Central memory CD8-positive, alpha-beta T cell (primary cell): Measurements from ENCODE around the gene ZNF19.
"Not testable (repeated sequence)": the region's sequence is repeated elsewhere in the genome, so short reads cannot be mapped to it uniquely, and the experiment has no call there.

ENCODE experiments used
- ATAC-seq: fragments of 150-1000 bp; cut with Tn5 transposase; replicated peaks from 2 replicates; pipeline ENCODE4 v1.10.0; 2022; ENCODE audit warnings: mild to moderate bottlenecking, moderate FRiP score, moderate number of reproducible peaks; ENCODE audit not compliant: poor library complexity, severe bottlenecking; ENCODE audit errors: extremely low read depth
- DNase-seq, 2 donors: peaks; one replicate each; pipeline ENCODE4 v3.0.0; 2021; ENCODE audit warnings: low spot score in 2 of 2
- H3K27ac Mint-ChIP-seq: one replicate; pipeline ENCODE4 v1.8.0; 2022; ENCODE audit warnings: low read depth, mild to moderate bottlenecking, moderate library complexity, mixed read lengths
- H3K27me3 Mint-ChIP-seq: one replicate; pipeline ENCODE4 v1.8.0; 2022; ENCODE audit warnings: mixed read lengths
- H3K36me3 Mint-ChIP-seq: one replicate; pipeline ENCODE4 v1.8.0; 2022; ENCODE audit warnings: mild to moderate bottlenecking, moderate library complexity, mixed read lengths; ENCODE audit not compliant: insufficient read depth
- H3K4me1 Mint-ChIP-seq: one replicate; pipeline ENCODE4 v1.8.0; 2022; ENCODE audit warnings: mixed read lengths
- H3K4me3 Mint-ChIP-seq: one replicate; pipeline ENCODE4 v1.8.0; 2022; ENCODE audit warnings: mild to moderate bottlenecking, moderate library complexity, mixed read lengths
- H3K9me3 Mint-ChIP-seq: one replicate; pipeline ENCODE4 v1.8.0; 2022; ENCODE audit warnings: mixed read lengths

The ZNF19 gene

DNA sequence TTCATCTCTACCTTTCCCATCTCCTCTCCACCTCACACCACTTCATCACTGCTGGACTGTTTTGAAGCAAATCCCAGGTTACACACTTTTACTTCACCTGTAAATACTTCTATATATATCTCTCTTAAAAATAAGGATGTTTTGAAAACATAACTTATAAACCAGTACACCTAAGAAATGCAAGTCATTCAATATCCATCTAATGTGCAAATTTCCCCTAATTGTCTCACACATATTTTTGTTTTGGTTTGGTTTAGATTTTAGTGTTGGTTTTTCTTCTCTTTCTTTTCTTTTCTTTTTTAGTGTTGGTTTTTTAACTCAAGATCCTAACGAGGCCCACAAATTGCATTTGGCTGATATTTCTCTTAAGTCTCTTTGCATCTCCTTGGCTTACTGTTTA lies 17.9 kb upstream of the ZNF19 start:
- no peaks in the 10 kb centered on the region for H3K9me3 Mint-ChIP-seq
- ATAC-seq: no peak
- DNase-seq: no peak
- peaks cover 29% of the 10 kb centered on the region for H3K27me3 Mint-ChIP-seq
- no peak overlapping the region for H3K4me3 Mint-ChIP-seq
- no peaks in the 10 kb centered on the region for H3K36me3 Mint-ChIP-seq
- no peaks in the 10 kb centered on the region for H3K4me1 Mint-ChIP-seq
- H3K27ac Mint-ChIP-seq: no peak overlapping the region

DNA sequence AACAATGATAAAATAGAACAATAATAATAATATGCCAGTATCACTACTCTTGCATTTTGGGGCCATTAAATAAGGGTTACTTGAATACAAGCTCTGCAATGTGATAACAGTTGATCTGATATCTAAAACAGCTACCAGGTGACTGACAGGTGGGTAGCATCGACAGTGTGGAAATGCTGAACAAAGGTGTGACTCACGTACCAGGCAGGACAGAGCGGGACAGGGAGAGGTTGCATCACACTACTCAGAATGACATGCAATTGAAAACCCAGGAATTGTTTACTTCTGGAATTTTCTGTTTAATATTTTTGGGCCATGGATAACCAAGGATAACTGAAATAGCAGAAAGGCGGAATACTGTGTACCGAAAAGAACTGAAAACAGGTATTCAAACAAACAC lies 15.8 kb upstream of the ZNF19 start:
- peaks cover 18% of the 10 kb centered on the region for H3K27me3 Mint-ChIP-seq
- ATAC-seq (no peak), DNase-seq (no peak)
- no peaks in the 10 kb centered on the region for H3K9me3 Mint-ChIP-seq
- no peak overlapping the region for H3K27ac Mint-ChIP-seq
- H3K4me3 Mint-ChIP-seq: no peak overlapping the region
- H3K4me1 Mint-ChIP-seq: no peaks in the 10 kb centered on the region
- H3K36me3 Mint-ChIP-seq: no peaks in the 10 kb centered on the region

DNA sequence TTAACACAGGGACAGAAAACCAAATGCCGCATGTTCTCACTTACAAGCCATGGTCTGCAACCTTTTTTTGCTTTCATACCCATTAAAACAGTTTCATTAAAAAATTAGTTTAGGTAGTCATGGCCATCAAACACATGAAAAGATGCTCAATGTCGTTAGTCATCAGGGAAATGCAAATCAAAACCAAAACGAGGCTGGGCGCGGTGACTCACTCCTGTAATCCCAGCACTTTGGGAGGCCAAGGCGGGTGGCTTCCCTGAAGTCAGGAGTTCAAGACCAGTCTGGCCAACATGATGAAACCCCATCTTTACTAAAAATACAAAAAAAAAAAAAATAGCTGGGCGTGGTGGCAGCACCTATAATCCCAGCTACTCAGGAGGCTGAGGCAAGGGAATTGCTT lies 14.9 kb upstream of the ZNF19 start:
- ATAC-seq, H3K27ac Mint-ChIP-seq, DNase-seq, H3K4me1 Mint-ChIP-seq, H3K36me3 Mint-ChIP-seq, H3K9me3 Mint-ChIP-seq, H3K4me3 Mint-ChIP-seq: not testable (repeated sequence)
- peaks cover 23% of the 10 kb centered on the region for H3K27me3 Mint-ChIP-seq

DNA sequence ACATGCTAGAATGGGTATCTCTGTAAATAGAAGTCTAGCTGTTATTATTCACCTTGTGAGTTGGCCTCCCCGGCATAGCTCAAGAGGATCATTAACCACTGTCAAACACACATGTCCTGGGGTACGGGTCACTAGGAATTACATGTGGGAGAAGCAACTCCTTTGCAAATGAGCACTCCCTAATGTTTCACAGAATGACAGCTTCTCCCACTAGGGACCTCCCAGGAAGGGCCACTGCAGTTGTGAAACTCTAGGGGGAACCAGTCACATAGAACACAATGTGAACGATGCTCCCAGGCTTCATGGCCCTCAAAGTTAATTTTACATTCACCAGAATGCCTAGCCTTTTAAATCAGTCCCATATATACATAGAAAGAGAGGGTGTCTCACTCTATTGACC lies 12.4 kb upstream of the ZNF19 start:
- no peak for ATAC-seq
- no peaks in the 10 kb centered on the region for H3K36me3 Mint-ChIP-seq
- H3K27ac Mint-ChIP-seq: no peak overlapping the region
- DNase-seq: no peak
- H3K9me3 Mint-ChIP-seq: no peaks in the 10 kb centered on the region
- peaks cover 23% of the 10 kb centered on the region for H3K27me3 Mint-ChIP-seq
- H3K4me3 Mint-ChIP-seq: no peak overlapping the region
- H3K4me1 Mint-ChIP-seq: no peaks in the 10 kb centered on the region

DNA sequence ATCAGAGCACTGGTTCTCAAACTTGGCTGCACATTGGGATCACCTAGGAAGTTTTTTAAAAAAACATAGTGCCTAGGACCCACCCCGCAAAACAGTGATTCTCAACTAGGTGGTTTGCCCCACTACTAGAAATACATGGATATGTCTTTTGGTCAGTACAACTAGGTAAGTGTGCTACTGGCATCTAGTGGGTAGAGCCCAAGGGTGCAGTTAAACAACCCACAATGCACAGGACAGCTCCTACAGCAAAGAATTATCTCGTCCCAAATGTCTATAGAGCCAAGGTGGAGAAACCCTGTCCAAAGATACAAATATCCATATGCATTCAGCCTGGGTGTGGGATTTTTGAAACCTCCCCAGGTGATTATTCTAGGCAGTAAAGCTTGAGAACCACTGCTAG lies 11.8 kb upstream of the ZNF19 start:
- Mint-ChIP-seq H3K36me3 (no peaks in the 10 kb centered on the region), H3K27me3 (peaks cover 23% of the 10 kb centered on the region), H3K4me3 (no peak overlapping the region), H3K9me3 (no peaks in the 10 kb centered on the region), H3K27ac (no peak overlapping the region), H3K4me1 (no peaks in the 10 kb centered on the region)
- DNase-seq (no peak), ATAC-seq (no peak)

DNA sequence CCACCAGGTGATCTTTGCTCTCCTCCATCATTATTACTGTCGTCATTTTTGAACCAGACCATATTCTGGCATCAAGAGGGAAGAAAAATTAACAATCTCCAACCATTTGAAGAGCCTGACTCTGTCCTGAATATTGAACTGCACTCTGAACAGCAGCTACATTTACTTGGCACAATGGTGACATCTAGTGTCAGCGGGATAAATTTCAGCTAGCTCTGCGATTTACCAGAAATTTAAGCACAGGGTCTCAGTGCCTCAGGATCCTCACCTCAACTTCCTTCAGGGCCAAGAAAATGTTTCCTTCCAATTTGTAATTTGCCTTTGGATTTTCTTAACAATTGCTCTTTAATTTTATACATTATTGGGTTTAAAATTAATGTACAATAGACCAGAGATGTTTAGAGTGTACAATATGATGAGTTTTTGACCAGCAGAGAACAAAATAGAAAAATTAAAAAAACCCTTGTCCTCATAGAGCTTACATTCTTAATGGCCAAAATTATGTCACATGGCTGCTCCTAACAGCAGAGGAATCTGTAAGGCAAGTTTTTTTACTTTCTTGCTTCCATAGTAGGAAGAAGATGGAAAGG lies 10.7 kb upstream of the ZNF19 start:
- H3K4me3 Mint-ChIP-seq: no peak overlapping the region
- H3K36me3 Mint-ChIP-seq: no peaks in the 10 kb centered on the region
- DNase-seq: peak; percentile 26 to 38

DNA sequence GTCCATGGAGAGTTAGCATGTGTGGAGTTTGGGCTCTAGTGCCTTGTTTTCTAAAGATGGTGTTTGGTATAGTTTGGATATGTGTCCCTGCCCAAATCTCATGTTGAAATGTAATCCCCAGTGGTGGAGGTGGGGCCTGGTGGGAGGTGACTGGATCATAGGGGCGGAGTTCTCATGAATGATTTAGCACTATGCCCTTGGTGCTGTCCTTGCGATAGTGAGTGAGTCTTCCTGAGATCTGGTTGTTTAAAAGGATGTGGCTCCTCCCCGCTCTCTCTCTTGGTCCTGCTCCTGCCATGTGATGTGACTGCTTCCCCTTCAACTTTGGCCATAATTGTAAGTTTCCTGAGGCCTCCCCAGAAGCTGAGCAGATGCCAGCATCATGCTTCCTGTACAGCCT lies 8.9 kb upstream of the ZNF19 start:
- no peaks in the 10 kb centered on the region for H3K4me1 Mint-ChIP-seq
- peaks cover 13% of the 10 kb centered on the region for H3K27me3 Mint-ChIP-seq
- H3K9me3 Mint-ChIP-seq: no peaks in the 10 kb centered on the region
- no peaks in the 10 kb centered on the region for H3K36me3 Mint-ChIP-seq
- H3K4me3 Mint-ChIP-seq: no peak overlapping the region
- no peak overlapping the region for H3K27ac Mint-ChIP-seq
- no peak for DNase-seq
- ATAC-seq: no peak

More for the DNA sequence above, 10.7 kb upstream of the ZNF19 start:
- no peak for ATAC-seq
- H3K9me3 Mint-ChIP-seq: no peaks in the 10 kb centered on the region
- no peaks in the 10 kb centered on the region for H3K4me1 Mint-ChIP-seq
- peaks cover 23% of the 10 kb centered on the region for H3K27me3 Mint-ChIP-seq
- no peak overlapping the region for H3K27ac Mint-ChIP-seq

DNA sequence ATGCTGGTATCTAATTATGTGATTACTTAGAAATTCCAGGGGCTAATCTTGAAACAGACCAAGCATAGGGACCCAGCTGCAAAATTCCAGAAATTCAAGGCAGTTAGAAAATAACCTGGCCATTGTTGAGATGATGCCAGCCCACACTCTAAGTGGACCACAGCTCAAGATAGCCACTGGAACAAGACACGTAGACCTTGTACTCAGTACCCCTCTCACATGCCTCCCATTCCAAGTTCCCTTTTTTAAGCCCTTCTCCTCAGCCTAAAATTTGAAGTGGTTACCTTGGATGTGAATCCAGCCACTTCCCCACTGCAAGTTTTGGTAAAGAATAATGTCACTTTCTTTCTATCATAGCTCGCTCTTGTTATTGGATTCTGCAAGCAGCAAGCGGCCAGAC lies 4.1 kb upstream of the ZNF19 start:
- H3K27ac Mint-ChIP-seq: no peak overlapping the region
- ATAC-seq: no peak

DNA sequence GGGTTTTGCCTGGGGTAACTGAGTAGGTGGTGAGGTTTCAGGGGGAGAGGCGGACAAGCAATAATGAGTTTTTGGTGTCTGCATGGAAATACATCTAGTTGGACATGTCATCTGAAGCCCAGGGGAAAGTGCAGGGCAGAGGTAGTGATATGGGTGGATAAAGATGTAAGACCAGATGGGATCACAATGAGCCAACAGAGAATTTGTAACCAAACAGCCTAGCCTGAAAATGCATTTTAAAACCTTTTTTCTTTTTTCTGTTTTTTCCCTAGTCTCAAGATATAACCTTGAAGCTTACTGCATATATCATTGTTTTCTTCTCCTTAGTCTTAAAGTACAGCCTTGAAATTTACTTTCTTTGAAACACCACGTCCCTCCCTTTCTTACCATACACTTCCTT lies 3.7 kb upstream of the ZNF19 start:
- Mint-ChIP-seq H3K27ac (no peak overlapping the region), H3K4me1 (no peaks in the 10 kb centered on the region), H3K27me3 (no peaks in the 10 kb centered on the region), H3K9me3 (no peaks in the 10 kb centered on the region), H3K36me3 (no peaks in the 10 kb centered on the region), H3K4me3 (no peak overlapping the region)
- ATAC-seq: no peak
- DNase-seq: no peak

More for the DNA sequence above, 4.1 kb upstream of the ZNF19 start:
- Mint-ChIP-seq H3K9me3 (no peaks in the 10 kb centered on the region), H3K4me1 (no peaks in the 10 kb centered on the region), H3K27me3 (no peaks in the 10 kb centered on the region), H3K4me3 (no peak overlapping the region), H3K36me3 (no peaks in the 10 kb centered on the region)
- no peak for DNase-seq

DNA sequence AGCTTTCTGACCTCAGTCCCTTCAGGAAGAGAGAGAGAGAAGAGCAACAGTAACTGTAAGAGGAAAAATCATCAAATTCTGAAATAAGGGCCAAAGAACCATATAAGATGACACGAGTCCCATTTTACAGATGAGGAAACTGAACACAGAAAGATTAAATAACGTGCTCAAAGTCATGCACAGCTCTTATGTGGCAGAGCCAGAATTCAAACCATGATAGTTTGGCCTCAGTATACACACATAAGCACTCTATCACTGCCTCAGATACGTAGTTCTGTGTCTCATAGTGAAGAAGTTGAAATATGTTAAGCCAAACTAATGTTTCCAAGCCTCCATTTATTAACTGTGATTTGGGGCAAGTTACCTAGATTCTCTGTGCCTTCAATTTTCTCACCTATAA lies 1.9 kb upstream of the ZNF19 start:
- Mint-ChIP-seq H3K27me3 (no peaks in the 10 kb centered on the region), H3K4me1 (no peaks in the 10 kb centered on the region), H3K27ac (no peak overlapping the region), H3K36me3 (no peaks in the 10 kb centered on the region), H3K4me3 (no peak overlapping the region), H3K9me3 (no peaks in the 10 kb centered on the region)
- ATAC-seq (no peak), DNase-seq (no peak)

DNA sequence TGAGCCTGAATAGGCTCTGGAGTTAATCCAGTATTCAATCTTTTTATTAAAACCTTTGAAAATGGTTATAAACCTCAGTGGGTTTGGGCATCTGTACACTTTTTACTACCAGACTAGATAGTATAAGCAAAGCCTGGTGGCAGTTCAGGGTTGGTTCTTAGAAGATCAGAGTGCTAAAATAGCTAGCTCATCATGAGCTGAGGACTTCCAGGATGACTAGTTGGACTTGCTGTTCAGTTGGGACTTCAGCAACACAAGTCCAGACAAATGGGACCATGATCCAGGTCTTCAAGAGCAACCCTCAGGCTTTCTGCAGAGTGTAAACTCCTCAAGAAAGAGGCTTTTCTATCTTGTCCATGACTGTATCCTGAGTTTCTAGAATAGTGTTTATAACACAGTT lies 1.2 kb upstream of the ZNF19 start:
- Mint-ChIP-seq H3K9me3 (no peaks in the 10 kb centered on the region), H3K36me3 (no peaks in the 10 kb centered on the region), H3K4me1 (no peaks in the 10 kb centered on the region), H3K27ac (no peak overlapping the region), H3K4me3 (no peak overlapping the region), H3K27me3 (no peaks in the 10 kb centered on the region)
- ATAC-seq (no peak), DNase-seq (no peak)

DNA sequence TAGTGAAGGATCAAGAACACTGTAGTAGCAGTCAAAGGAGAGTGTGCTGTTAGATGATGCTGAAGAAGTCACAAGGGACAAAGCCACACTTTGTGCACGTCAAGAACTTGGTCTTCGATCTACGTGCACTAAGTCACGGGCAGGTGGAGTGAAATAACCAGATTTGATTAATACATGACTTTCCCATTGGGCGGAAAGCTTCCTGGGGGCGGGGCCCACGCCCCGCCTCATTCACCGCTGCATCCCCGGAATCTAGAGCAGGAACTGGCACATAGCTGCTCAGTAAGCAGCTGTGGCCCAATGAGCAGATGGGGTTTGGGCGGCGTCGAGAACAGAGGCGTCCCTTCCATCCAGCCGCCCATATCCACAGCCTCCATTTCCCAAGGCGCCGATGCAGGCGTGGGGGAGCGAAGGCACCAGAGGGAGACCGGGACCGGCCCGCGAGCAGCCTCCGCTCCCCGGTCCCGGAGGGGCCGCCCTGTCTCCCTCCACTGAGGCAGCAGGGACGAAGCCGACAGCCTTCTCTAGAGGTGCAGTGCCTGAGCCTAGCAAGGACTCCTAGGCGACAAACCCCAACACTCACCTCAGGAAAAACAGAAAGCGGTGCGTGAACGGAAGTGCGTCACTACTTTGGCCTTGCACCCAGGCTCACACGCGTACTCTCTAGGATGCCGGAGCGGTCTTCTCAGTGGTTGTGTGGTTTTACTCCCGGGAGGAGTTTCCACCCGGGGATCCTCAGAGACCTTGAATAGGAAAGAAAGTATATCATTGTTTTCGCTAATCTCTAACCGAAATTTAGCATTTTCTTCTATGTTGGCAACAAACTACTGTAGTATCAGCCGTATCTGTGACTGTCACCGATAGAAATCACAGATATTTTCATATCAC lies 4.9 kb downstream of the ZNF19 start:
- Mint-ChIP-seq H3K9me3 (no peaks in the 10 kb centered on the region), H3K36me3 (peaks cover 11% of the 10 kb centered on the region), H3K27ac (peak overlapping the region; percentile 93), H3K4me1 (peaks cover 16% of the 10 kb centered on the region), H3K27me3 (no peaks in the 10 kb centered on the region), H3K4me3 (peak overlapping the region; percentile 82)
- ATAC-seq: peak; percentile 88
- peak; percentile 65 to 77 for DNase-seq

DNA sequence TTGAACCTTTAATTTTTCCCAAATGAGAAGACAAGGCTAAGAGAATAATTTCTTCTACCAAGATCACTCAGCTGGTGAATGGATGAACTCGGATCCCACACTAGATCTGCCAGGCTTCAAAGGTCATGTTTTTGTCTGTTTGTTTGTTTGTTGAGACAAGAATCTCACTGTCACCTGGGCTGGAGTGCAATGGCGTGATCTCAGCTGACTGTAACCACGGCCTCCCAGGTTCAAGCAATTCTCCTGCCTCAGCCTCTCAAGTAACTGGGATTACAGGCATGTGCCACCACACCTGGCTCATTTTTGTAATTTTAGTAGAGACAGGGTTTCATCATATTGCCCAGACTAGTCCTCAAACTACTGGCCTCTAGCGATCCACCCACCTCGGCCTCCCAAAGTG lies 6.6 kb downstream of the ZNF19 start:
- no peaks in the 10 kb centered on the region for H3K9me3 Mint-ChIP-seq
- H3K4me3 Mint-ChIP-seq: no peak overlapping the region
- DNase-seq (no peak), ATAC-seq (no peak)
- H3K4me1 Mint-ChIP-seq: peaks cover 16% of the 10 kb centered on the region
- H3K27ac Mint-ChIP-seq: no peak overlapping the region
- no peaks in the 10 kb centered on the region for H3K27me3 Mint-ChIP-seq
- H3K36me3 Mint-ChIP-seq: peaks cover 11% of the 10 kb centered on the region
